NCI-H146 treated with DMSO at 0.1 percent for 48 hours (cell line): ENCODE results near the gene MRPS15.
"Not testable (repeated sequence)": the region's sequence is repeated elsewhere in the genome, so short reads cannot be mapped to it uniquely, and the experiment has no call there.

Experiments
- DNase-seq: peaks from one replicate; lab custom pipeline; 2025; ENCODE audit not compliant: unreplicated experiment; lab: John Stamatoyannopoulos, UW

Gene MRPS15

GRCh38 chr1:36463803-36464604, at the start of gene MRPS15:
Gene MRPS15 (minus strand): TSS chr1:36464384. CDS start chr1:36464275, 109 bp downstream.
- peak; percentile 84 for DNase-seq

- no peak for DNase-seq
Observed at GRCh38 chr1:36512842-36513241, 48.7 kb upstream of the MRPS15 start.

GRCh38 chr1:36511804-36512798, 47.9 kb upstream of the MRPS15 start:
- no peak for DNase-seq

GRCh38 chr1:36511220-36511619, 47.0 kb upstream of the MRPS15 start:
- DNase-seq: not testable (repeated sequence)

- no peak for DNase-seq
Observed at GRCh38 chr1:36510418-36510817, 46.2 kb upstream of the MRPS15 start.

- no peak for DNase-seq
Observed at GRCh38 chr1:36508257-36508656, 44.1 kb upstream of the MRPS15 start.

- DNase-seq: no peak
Observed at GRCh38 chr1:36506276-36506920, 42.2 kb upstream of the MRPS15 start.

- DNase-seq: no peak
Observed at GRCh38 chr1:36503733-36504132, 39.5 kb upstream of the MRPS15 start.

- DNase-seq: no peak
Observed at GRCh38 chr1:36503159-36503558, 39.0 kb upstream of the MRPS15 start.

GRCh38 chr1:36502616-36503015, 38.4 kb upstream of the MRPS15 start:
- no peak for DNase-seq

- not testable (repeated sequence) for DNase-seq
Observed at GRCh38 chr1:36501911-36502310, 37.7 kb upstream of the MRPS15 start.

GRCh38 chr1:36497207-36497606, 33.0 kb upstream of the MRPS15 start:
- no peak for DNase-seq

- DNase-seq: no peak
Observed at GRCh38 chr1:36494971-36495370, 30.8 kb upstream of the MRPS15 start.

- DNase-seq: no peak
Observed at GRCh38 chr1:36493524-36493923, 29.3 kb upstream of the MRPS15 start.

- DNase-seq: no peak
Observed at GRCh38 chr1:36492491-36492890, 28.3 kb upstream of the MRPS15 start.

- not testable (repeated sequence) for DNase-seq
Observed at GRCh38 chr1:36489258-36490051, 25.3 kb upstream of the MRPS15 start.

- no peak for DNase-seq
Observed at GRCh38 chr1:36487906-36488305, 23.7 kb upstream of the MRPS15 start.

GRCh38 chr1:36487336-36487725, 23.1 kb upstream of the MRPS15 start:
- DNase-seq: not testable (repeated sequence)

- DNase-seq: peak; percentile 73
Observed at GRCh38 chr1:36486439-36487335, 22.5 kb upstream of the MRPS15 start.

GRCh38 chr1:36486093-36486438, 21.9 kb upstream of the MRPS15 start:
- no peak for DNase-seq
